Ascending aorta (tissue), 2 donors: ENCODE measurements around the gene NLRP6. TPM values are rescaled to one million over a fixed set of nuclear protein-coding genes. Genes with fewer than 3 reads are reported as not detected.

Source experiments
- DNase-seq, 2 donors: peaks; one replicate each; pipeline ENCODE4 v3.0.0-alpha.2; 2019; ENCODE audit warnings: low spot score in 2 of 2
- H3K27ac ChIP-seq, 2 donors: fragments of 200-600 bp; sonication (generic); one replicate each; pipeline ENCODE4 v1.5.1; 2016 to 2017; ENCODE audit warnings: mild to moderate bottlenecking in 1 of 2
- H3K27me3 ChIP-seq: fragments of 200-600 bp; sonication (generic); one replicate; pipeline ENCODE4 v1.5.1; 2017
- H3K36me3 ChIP-seq, 2 donors: fragments of 200-600 bp; sonication (generic); one replicate each; pipeline ENCODE4 v1.5.1; 2016
- H3K4me1 ChIP-seq, 2 donors: fragments of 200-600 bp; sonication (generic); one replicate each; pipeline ENCODE4 v1.5.1; 2016 to 2017; ENCODE audit warnings: mild to moderate bottlenecking in 1 of 2
- H3K4me3 ChIP-seq, 2 donors: fragments of 200-600 bp; sonication (generic); one replicate each; pipeline ENCODE4 v1.5.1; 2016 to 2017; ENCODE audit warnings: mild to moderate bottlenecking in 1 of 2
- H3K9me3 ChIP-seq, 2 donors: fragments of 200-600 bp; sonication (generic); one replicate each; pipeline ENCODE4 v1.5.1; 2016
- CTCF ChIP-seq, 3 experiments: fragments of 200-600 bp in 2 of 3; fragments of 450-650 bp in 1 of 3; sonication (generic) in 2 of 3; IDR thresholded peaks; one replicate each; pipeline ENCODE4 v1.5.1; 2016 to 2019; ENCODE audit warnings: antibody characterized with exemption in 3 of 3, mild to moderate bottlenecking in 1 of 3, moderate library complexity in 1 of 3
- intact Hi-C: fragments of 100-400 bp; cut with DNase I; formaldehyde crosslinking; loops from one replicate; pipeline ENCODE4 v1.15.1; 2023
- total RNA-seq: library from RNA; depleted of rRNA; stranded (reverse); fragments of >200 nt; gene quantifications from one replicate; pipeline ENCODE4 v1.1.0, GENCODE V29; 2016

NLRP6 gene
- total RNA-seq, 1 donor from 2014 or later, result not detected

DNA sequence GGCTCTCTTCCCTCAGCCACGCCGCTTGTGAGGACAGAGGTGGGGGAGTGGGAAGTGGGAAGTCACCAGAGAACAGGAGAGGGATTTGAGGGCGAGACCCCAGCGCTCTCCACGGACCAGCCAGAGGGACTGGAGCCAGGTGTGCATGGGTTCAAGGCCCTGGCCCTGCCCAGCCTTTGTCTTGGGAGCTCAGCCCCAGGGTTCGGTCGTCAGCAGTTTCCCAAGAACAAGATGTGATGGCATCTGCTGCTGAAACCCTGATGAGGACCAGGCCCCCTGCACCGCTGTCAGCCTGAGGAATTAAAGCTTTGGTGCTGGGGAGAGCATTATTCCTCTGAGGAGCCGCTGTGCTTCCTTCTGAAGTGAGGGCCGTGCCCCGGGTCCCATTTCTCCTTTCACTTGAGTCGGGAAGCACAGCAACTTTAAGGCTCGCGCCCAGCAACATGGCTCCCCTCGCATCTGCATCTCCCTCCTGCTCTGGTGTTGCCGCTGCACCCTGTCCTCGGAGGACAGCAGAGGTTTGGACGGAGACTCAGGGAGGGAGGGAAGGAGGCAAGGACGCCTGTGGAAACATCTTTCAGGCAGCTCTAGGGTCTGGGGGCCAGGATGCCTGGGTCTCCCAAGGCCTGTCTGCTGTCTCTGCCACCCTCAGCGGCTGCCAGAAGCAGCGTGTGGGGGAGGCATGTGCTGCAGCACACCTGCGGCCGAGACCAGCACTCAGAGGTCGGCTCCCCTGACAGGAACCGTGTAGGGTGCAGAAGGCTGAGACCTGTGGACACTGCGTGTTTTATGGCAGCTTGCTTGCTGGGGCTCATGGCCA, 17.4 kb downstream of the NLRP6 start:
- Histone ChIP-seq H3K9me3 (no peaks in the 10 kb centered on the region), H3K27me3 (no peaks in the 10 kb centered on the region), H3K36me3 (peaks cover 7 to 11% of the 10 kb centered on the region in 2 donors), H3K27ac (no peak overlapping the region), H3K4me3 (no peak overlapping the region), H3K4me1 (peaks cover 0 to 6% of the 10 kb centered on the region in 2 donors)
- no peak for DNase-seq
- TF ChIP-seq CTCF (IDR thresholded peaks at IDR 0.05), result no peak
- intact Hi-C loops, result no loop called here

- Histone ChIP-seq H3K27ac (no peak overlapping the region), H3K36me3 (peaks cover 7 to 11% of the 10 kb centered on the region in 2 donors), H3K27me3 (no peaks in the 10 kb centered on the region), H3K4me1 (peaks cover 0 to 6% of the 10 kb centered on the region in 2 donors), H3K9me3 (no peaks in the 10 kb centered on the region), H3K4me3 (no peak overlapping the region)
- intact Hi-C loops, result no loop called here
- no peak for TF ChIP-seq CTCF (IDR thresholded peaks at IDR 0.05)
- DNase-seq, result no peak
Measured at GRCh38 chr11:296171-297050, 18.2 kb downstream of the NLRP6 start.

- no peaks in the 10 kb centered on the region for H3K27me3 ChIP-seq
- intact Hi-C loops, result no loop called here
- peaks cover 7 to 11% of the 10 kb centered on the region in 2 donors for H3K36me3 ChIP-seq
- H3K4me3 ChIP-seq, result no peak overlapping the region
- no peak for TF ChIP-seq CTCF (IDR thresholded peaks at IDR 0.05)
- no peak for DNase-seq
- H3K4me1 ChIP-seq, result peaks cover 0 to 6% of the 10 kb centered on the region in 2 donors
- H3K27ac ChIP-seq, result no peak overlapping the region
- H3K9me3 ChIP-seq, result no peaks in the 10 kb centered on the region
Measured at GRCh38 chr11:297051-297585, 18.9 kb downstream of the NLRP6 start.

GRCh38 chr11:297586-298405, 19.6 kb downstream of the NLRP6 start:
- Histone ChIP-seq H3K9me3 (no peaks in the 10 kb centered on the region), H3K4me3 (no peak overlapping the region), H3K27ac (no peak overlapping the region), H3K4me1 (peaks cover 0 to 6% of the 10 kb centered on the region in 2 donors), H3K36me3 (peaks cover 7 to 11% of the 10 kb centered on the region in 2 donors), H3K27me3 (no peaks in the 10 kb centered on the region)
- TF ChIP-seq CTCF (IDR thresholded peaks at IDR 0.05), result no peak
- DNase-seq, result no peak
- intact Hi-C loops, result no loop called here
